ENCODE results near the gene PRDM16. TPM values are rescaled to one million over a fixed set of nuclear protein-coding genes. Genes with fewer than 3 reads are reported as not detected.
A peak's percentile ranks its signal among the peaks of the same experiment; 100 is the strongest.

Gene PRDM16
- total and polyA plus RNA-seq, 2 of the 8 experiments (the other 6 are each of a cell fraction or from before 2014, with no cell fraction given), result 0.39 to 0.43 TPM

- no peak overlapping the region for H3K4me2 ChIP-seq (ENCODE audit: insufficient read depth in 1 of 2, low read depth in 2 of 2, low read length in 2 of 2)
- CTCF ChIA-PET (ENCODE audit: partially characterized antibody), result interaction anchor here (1.0 to 3.7 kb wide), 2 partner anchors 17 to 121 kb away, joined by 3 to 12 read pairs; no protein-coding TSS in a partner anchor
- peak overlapping the region; percentile 98 for H2BK5ac ChIP-seq (ENCODE audit: low read depth, low read length)
- TF ChIP-seq SIN3A (conservative IDR thresholded peaks at IDR 0.05 in 1 of 2, IDR thresholded peaks at IDR 0.05 in 1 of 2; ENCODE audit: low read depth in 1 of 2, low read length in 2 of 2) (no peak), RXRA (IDR thresholded peaks at IDR 0.05; ENCODE audit: insufficient read depth, low read depth, low read length) (no peak), SRF (IDR thresholded peaks at IDR 0.05; ENCODE audit: low read depth, low read length) (no peak), TBP (IDR thresholded peaks at IDR 0.05; ENCODE audit: low read depth, low read length) (no peak), RFX5 (IDR thresholded peaks at IDR 0.05; ENCODE audit: borderline replicate concordance, low read depth, low read length) (no peak), KDM4A (IDR thresholded peaks at IDR 0.05; ENCODE audit: low read depth, low read length, severe bottlenecking) (no peak), JUN (IDR thresholded peaks at IDR 0.05; ENCODE audit: low read depth, low read length) (no peak), KDM5A (IDR thresholded peaks at IDR 0.05; ENCODE audit: low read length) (no peak), TEAD4 (IDR thresholded peaks at IDR 0.05; ENCODE audit: low read depth, low read length) (no peak), CHD2 (IDR thresholded peaks at IDR 0.05; ENCODE audit: low read length) (no peak), EP300 (IDR thresholded peaks at IDR 0.05; ENCODE audit: borderline replicate concordance in 1 of 2, low read depth in 2 of 2, low read length in 2 of 2) (no peak), FOSL1 (IDR thresholded peaks at IDR 0.05; ENCODE audit: insufficient read depth, low read depth, low read length) (no peak)
- FAIRE-seq (no peak), DNase-seq (ENCODE audit: low read depth in 1 of 2, low spot score in 2 of 2) (no peak)
- H2BK15ac ChIP-seq (ENCODE audit: low read length), result peak overlapping the region; percentile 100
- peak overlapping the region; percentile 92; the same call in 1 of the 2 replicates for H2BK20ac ChIP-seq (ENCODE audit: low read length)
- H3K9ac ChIP-seq (replicated peaks in 1 of 4; ENCODE audit: extremely low read depth in 1 of 4, low read depth in 3 of 4, low read length in 3 of 4), result no peak overlapping the region
- H3K36me3 ChIP-seq (ENCODE audit: control insufficient read depth in 2 of 4, insufficient read depth in 4 of 4, low read length in 3 of 4), result peaks cover 0 to 14% (median 4%) of the 10 kb centered on the region in 4 experiments; a peak in 5 of 8 replicates
- peaks cover 0 to 9% of the 10 kb centered on the region in 2 experiments for H4K20me1 ChIP-seq (replicated peaks in 1 of 2; ENCODE audit: control insufficient read depth in 1 of 2, insufficient read depth in 2 of 2, low read length in 2 of 2)
- peaks cover 5% of the 10 kb centered on the region; the same call in 1 of the 2 replicates for H3K23me2 ChIP-seq (ENCODE audit: low read depth, low read length)
- no peak overlapping the region for H3K4me3 ChIP-seq (ENCODE audit: extremely low read depth in 1 of 4, insufficient read depth in 2 of 4, low read depth in 3 of 4, low read length in 4 of 4)
- peak overlapping the region; percentile 100; the same call in 1 of the 2 replicates for H2BK12ac ChIP-seq (ENCODE audit: low read depth, low read length)
- 97% methylated on average over 12 of the region's 17 CpGs; no CpG with 5 or more reads in 1 of the 2 experiments for WGBS, 2 experiments (ENCODE audit: extremely low coverage in 1 of 2, insufficient coverage in 1 of 2, insufficient read length in 1 of 2, insufficient replicate concordance in 2 of 2, low coverage in 1 of 2, low lambda C conversion rate in 2 of 2, missing lambda C conversion rate in 1 of 2)
- H3K27me3 ChIP-seq (replicated peaks in 1 of 4; ENCODE audit: control insufficient read depth in 3 of 4, extremely low read depth in 1 of 4, insufficient read depth in 3 of 4, low read length in 3 of 4), result no peaks in the 10 kb centered on the region
- no peaks in the 10 kb centered on the region for H3K9me3 ChIP-seq (ENCODE audit: insufficient read depth in 2 of 2, low read depth in 1 of 2, low read length in 1 of 2)
- H3K14ac ChIP-seq (ENCODE audit: insufficient read length), result no peak overlapping the region
- H3K23ac ChIP-seq (ENCODE audit: insufficient read length), result no peak overlapping the region
- no peak overlapping the region for H2AFZ ChIP-seq (ENCODE audit: low read length)
- H4K91ac ChIP-seq (replicated peaks; ENCODE audit: insufficient read length, low read length), result peak overlapping the region; percentile 98
- H4K5ac ChIP-seq (ENCODE audit: insufficient read length, low read depth, low read length), result no peak overlapping the region
- H3K79me1 ChIP-seq (ENCODE audit: low read depth, low read length), result no peaks in the 10 kb centered on the region; the same call in 1 of the 2 replicates
- POLR2A ChIA-PET (ENCODE audit: partially characterized antibody), result no interaction called here
- peaks cover 0 to 22% (median 16%) of the 10 kb centered on the region in 4 experiments; a peak in 6 of 7 replicates for H3K4me1 ChIP-seq (replicated peaks in 1 of 4; ENCODE audit: control insufficient read depth in 3 of 4, insufficient read depth in 4 of 4, low read length in 3 of 4)
- H3K79me2 ChIP-seq (ENCODE audit: control insufficient read depth in 1 of 2, insufficient read depth in 2 of 2, low read length in 2 of 2), result no peaks in the 10 kb centered on the region
- peak overlapping the region; percentile 27 for H3K4ac ChIP-seq (replicated peaks; ENCODE audit: insufficient read length, low read depth, low read length)
- H3K56ac ChIP-seq (replicated peaks; ENCODE audit: insufficient read length, low read depth, low read length), result no peak overlapping the region
- peak overlapping the region; percentile 6 for H2BK120ac ChIP-seq (replicated peaks; ENCODE audit: low read depth, low read length)
- peak overlapping the region; percentile 99 for H2AK5ac ChIP-seq (ENCODE audit: low read depth, low read length)
- peak overlapping the region; percentile 75; the same call in 1 of the 2 replicates for H3K27ac ChIP-seq (ENCODE audit: low read depth, low read length)
- peak overlapping the region; percentile 83; the same call in 1 of the 2 replicates for H3K18ac ChIP-seq (ENCODE audit: extremely low read depth, low read length)
- no peak overlapping the region; the same call in 1 of the 2 replicates for H4K8ac ChIP-seq (ENCODE audit: extremely low read depth, insufficient read depth, low read length)
Measured at GRCh38 chr1:3469849-3470649, 401.0 kb downstream of the PRDM16 start.

Data from H1 (cell line).